ENCODE data around the gene SLC14A1.

The SLC14A1 gene

DNA sequence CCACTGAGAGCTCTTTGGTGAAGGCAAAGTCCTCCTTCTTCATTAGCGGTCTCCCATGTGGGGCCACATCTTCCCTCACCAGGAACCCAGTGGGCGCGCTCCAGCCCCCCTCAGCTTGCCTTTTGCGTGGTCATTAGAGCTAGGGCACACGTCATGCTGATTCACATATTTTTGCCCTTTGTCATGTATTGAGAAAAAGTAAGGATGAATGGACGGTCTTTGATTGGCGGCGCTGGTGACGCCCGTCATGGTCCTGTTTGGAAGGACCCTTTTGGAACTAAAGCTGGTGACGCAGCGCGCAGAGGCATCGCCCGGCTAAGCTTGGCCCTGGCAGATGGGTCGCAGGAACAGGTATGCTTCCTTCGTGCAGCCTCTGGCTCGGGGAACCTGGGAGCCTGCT, 3.1 kb downstream of the SLC14A1 start:
- Histone ChIP-seq H2BK12ac (ENCODE audit: low read length) (no peak overlapping the region), H4K12ac (ENCODE audit: low read depth, low read length) (no peak overlapping the region), H3K4me3 (ENCODE audit: low read depth, low read length) (no peak overlapping the region), H2BK120ac (ENCODE audit: insufficient read depth, low read length, poor library complexity) (no peak overlapping the region), H2AK5ac (ENCODE audit: low read length) (no peak overlapping the region), H2AFZ (ENCODE audit: insufficient read depth, low read length, poor library complexity) (no peak overlapping the region), H3K23ac (ENCODE audit: low read length) (no peak overlapping the region), H3K9ac (ENCODE audit: low read length) (no peak overlapping the region), H3K36me3 (ENCODE audit: control insufficient read depth in 1 of 2, insufficient read depth in 2 of 2, low read length in 2 of 2) (no peaks in the 10 kb centered on the region), H3K9me3 (ENCODE audit: insufficient read depth, low read depth, low read length) (no peaks in the 10 kb centered on the region), H3K14ac (ENCODE audit: low read length) (no peak overlapping the region), H3K4me2 (ENCODE audit: low read length) (no peak overlapping the region), H3K27ac (ENCODE audit: low read depth, low read length) (no peak overlapping the region), H4K91ac (ENCODE audit: low read depth, low read length) (no peak overlapping the region), H3K79me1 (ENCODE audit: low read length) (no peaks in the 10 kb centered on the region), H3K27me3 (ENCODE audit: insufficient read depth, low read length) (no peaks in the 10 kb centered on the region), H3K18ac (ENCODE audit: low read length) (no peak overlapping the region), H2BK5ac (ENCODE audit: low read depth, low read length, poor library complexity) (no peak overlapping the region), H3K4me1 (ENCODE audit: control insufficient read depth in 1 of 2, insufficient read depth in 2 of 2, low read length in 2 of 2) (no peaks in the 10 kb centered on the region), H3K79me2 (ENCODE audit: control insufficient read depth, insufficient read depth, low read length, poor library complexity) (no peaks in the 10 kb centered on the region), H4K8ac (ENCODE audit: low read depth, low read length) (no peak overlapping the region), H3K4ac (ENCODE audit: low read depth, low read length) (no peak overlapping the region)
- WGBS (ENCODE audit: extremely low coverage, insufficient coverage, insufficient read length), result no CpG with 5 or more reads among the region's 18 CpGs
- DNase-seq, result no peak

DNA sequence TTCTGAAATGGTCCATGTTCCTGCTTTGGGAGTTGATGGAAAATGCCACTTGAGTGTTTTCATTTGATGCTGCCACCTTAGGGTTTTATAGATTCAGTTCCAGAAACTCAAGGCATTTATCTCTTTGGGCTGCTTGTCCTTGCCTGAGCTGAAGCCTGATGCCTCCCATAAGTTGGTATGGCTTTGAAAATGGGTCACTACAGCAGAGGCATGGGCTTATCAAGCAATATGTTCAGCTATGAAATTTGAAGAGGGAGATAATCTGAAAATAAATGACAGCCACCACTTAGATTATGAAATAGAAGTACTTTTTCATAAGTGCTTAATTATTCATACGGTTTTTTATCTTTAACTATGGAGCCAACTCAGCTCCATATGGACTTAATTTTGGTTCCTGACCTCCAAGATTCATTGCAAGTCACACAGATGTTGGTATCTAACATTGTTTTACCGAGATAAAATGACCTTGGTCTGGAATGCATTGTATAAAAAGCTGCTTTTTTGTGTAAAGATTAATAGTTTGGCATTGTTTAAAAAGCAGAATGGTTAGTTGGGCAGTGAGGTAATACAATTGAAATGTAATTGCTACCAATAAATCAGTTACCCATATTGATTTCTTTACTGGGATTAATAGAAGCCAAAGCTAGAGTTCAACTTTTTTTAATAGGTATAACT, 4.5 kb downstream of the SLC14A1 start:
- H3K27me3 ChIP-seq (ENCODE audit: insufficient read depth, low read length), result no peaks in the 10 kb centered on the region
- H4K91ac ChIP-seq (ENCODE audit: low read depth, low read length), result no peak overlapping the region
- no peak overlapping the region for H2BK5ac ChIP-seq (ENCODE audit: low read depth, low read length, poor library complexity)
- no peak overlapping the region for H3K18ac ChIP-seq (ENCODE audit: low read length)
- H3K4me1 ChIP-seq (ENCODE audit: control insufficient read depth in 1 of 2, insufficient read depth in 2 of 2, low read length in 2 of 2), result no peaks in the 10 kb centered on the region
- no peak overlapping the region for H4K8ac ChIP-seq (ENCODE audit: low read depth, low read length)
- H3K4ac ChIP-seq (ENCODE audit: low read depth, low read length), result no peak overlapping the region
- no peak for DNase-seq
- no peak overlapping the region for H2AFZ ChIP-seq (ENCODE audit: insufficient read depth, low read length, poor library complexity)
- H3K23ac ChIP-seq (ENCODE audit: low read length), result no peak overlapping the region
- H4K12ac ChIP-seq (ENCODE audit: low read depth, low read length), result no peak overlapping the region
- no peak overlapping the region for H3K14ac ChIP-seq (ENCODE audit: low read length)
- H2AK5ac ChIP-seq (ENCODE audit: low read length), result no peak overlapping the region
- no peaks in the 10 kb centered on the region for H3K36me3 ChIP-seq (ENCODE audit: control insufficient read depth in 1 of 2, insufficient read depth in 2 of 2, low read length in 2 of 2)
- no peak overlapping the region for H3K4me2 ChIP-seq (ENCODE audit: low read length)
- no peak overlapping the region for H3K27ac ChIP-seq (ENCODE audit: low read depth, low read length)
- peaks cover 1% of the 10 kb centered on the region for H3K9me3 ChIP-seq (ENCODE audit: insufficient read depth, low read depth, low read length)
- no peaks in the 10 kb centered on the region for H3K79me2 ChIP-seq (ENCODE audit: control insufficient read depth, insufficient read depth, low read length, poor library complexity)
- no CpG with 5 or more reads among the region's 2 CpGs for WGBS (ENCODE audit: extremely low coverage, insufficient coverage, insufficient read length)
- no peak overlapping the region for H3K9ac ChIP-seq (ENCODE audit: low read length)
- no peaks in the 10 kb centered on the region for H3K79me1 ChIP-seq (ENCODE audit: low read length)
- no peak overlapping the region for H3K4me3 ChIP-seq (ENCODE audit: low read depth, low read length)
- no peak overlapping the region for H2BK12ac ChIP-seq (ENCODE audit: low read length)
- no peak overlapping the region for H2BK120ac ChIP-seq (ENCODE audit: insufficient read depth, low read length, poor library complexity)

- no peak overlapping the region for H4K8ac ChIP-seq (ENCODE audit: low read depth, low read length)
- H3K79me1 ChIP-seq (ENCODE audit: low read length), result no peaks in the 10 kb centered on the region
- no peak overlapping the region for H2BK5ac ChIP-seq (ENCODE audit: low read depth, low read length, poor library complexity)
- no peaks in the 10 kb centered on the region for H3K27me3 ChIP-seq (ENCODE audit: insufficient read depth, low read length)
- no peak overlapping the region for H3K4me2 ChIP-seq (ENCODE audit: low read length)
- no peak overlapping the region for H3K14ac ChIP-seq (ENCODE audit: low read length)
- peaks cover 1% of the 10 kb centered on the region for H3K9me3 ChIP-seq (ENCODE audit: insufficient read depth, low read depth, low read length)
- H3K27ac ChIP-seq (ENCODE audit: low read depth, low read length), result no peak overlapping the region
- H3K9ac ChIP-seq (ENCODE audit: low read length), result no peak overlapping the region
- H3K36me3 ChIP-seq (ENCODE audit: control insufficient read depth in 1 of 2, insufficient read depth in 2 of 2, low read length in 2 of 2), result no peaks in the 10 kb centered on the region
- H2AFZ ChIP-seq (ENCODE audit: insufficient read depth, low read length, poor library complexity), result no peak overlapping the region
- H4K91ac ChIP-seq (ENCODE audit: low read depth, low read length), result no peak overlapping the region
- no peak overlapping the region for H2BK120ac ChIP-seq (ENCODE audit: insufficient read depth, low read length, poor library complexity)
- no peak for DNase-seq
- no peak overlapping the region for H3K4ac ChIP-seq (ENCODE audit: low read depth, low read length)
- no CpG with 5 or more reads among the region's 6 CpGs for WGBS (ENCODE audit: extremely low coverage, insufficient coverage, insufficient read length)
- no peak overlapping the region for H3K18ac ChIP-seq (ENCODE audit: low read length)
- H2AK5ac ChIP-seq (ENCODE audit: low read length), result no peak overlapping the region
- H3K23ac ChIP-seq (ENCODE audit: low read length), result no peak overlapping the region
- H2BK12ac ChIP-seq (ENCODE audit: low read length), result no peak overlapping the region
- no peaks in the 10 kb centered on the region for H3K4me1 ChIP-seq (ENCODE audit: control insufficient read depth in 1 of 2, insufficient read depth in 2 of 2, low read length in 2 of 2)
- no peak overlapping the region for H4K12ac ChIP-seq (ENCODE audit: low read depth, low read length)
- H3K4me3 ChIP-seq (ENCODE audit: low read depth, low read length), result no peak overlapping the region
- no peaks in the 10 kb centered on the region for H3K79me2 ChIP-seq (ENCODE audit: control insufficient read depth, insufficient read depth, low read length, poor library complexity)
Observed at GRCh38 chr18:45730832-45731575, 7.0 kb downstream of the SLC14A1 start.

- no peak overlapping the region for H2BK120ac ChIP-seq (ENCODE audit: insufficient read depth, low read length, poor library complexity)
- no CpG with 5 or more reads among the region's 2 CpGs for WGBS (ENCODE audit: extremely low coverage, insufficient coverage, insufficient read length)
- H3K4me1 ChIP-seq (ENCODE audit: control insufficient read depth in 1 of 2, insufficient read depth in 2 of 2, low read length in 2 of 2), result peaks cover 0 to 2% of the 10 kb centered on the region in 2 experiments
- no peaks in the 10 kb centered on the region for H3K36me3 ChIP-seq (ENCODE audit: control insufficient read depth in 1 of 2, insufficient read depth in 2 of 2, low read length in 2 of 2)
- no peak overlapping the region for H3K27ac ChIP-seq (ENCODE audit: low read depth, low read length)
- no peak overlapping the region for H3K4me3 ChIP-seq (ENCODE audit: low read depth, low read length)
- H3K27me3 ChIP-seq (ENCODE audit: insufficient read depth, low read length), result no peaks in the 10 kb centered on the region
- H4K12ac ChIP-seq (ENCODE audit: low read depth, low read length), result no peak overlapping the region
- no peak overlapping the region for H3K4ac ChIP-seq (ENCODE audit: low read depth, low read length)
- no peak overlapping the region for H4K91ac ChIP-seq (ENCODE audit: low read depth, low read length)
- H3K14ac ChIP-seq (ENCODE audit: low read length), result no peak overlapping the region
- H3K9ac ChIP-seq (ENCODE audit: low read length), result no peak overlapping the region
- H2BK5ac ChIP-seq (ENCODE audit: low read depth, low read length, poor library complexity), result no peak overlapping the region
- H3K23ac ChIP-seq (ENCODE audit: low read length), result no peak overlapping the region
- H3K4me2 ChIP-seq (ENCODE audit: low read length), result no peak overlapping the region
- H2BK12ac ChIP-seq (ENCODE audit: low read length), result no peak overlapping the region
- H2AK5ac ChIP-seq (ENCODE audit: low read length), result no peak overlapping the region
- H3K9me3 ChIP-seq (ENCODE audit: insufficient read depth, low read depth, low read length), result peaks cover 1% of the 10 kb centered on the region
- H4K8ac ChIP-seq (ENCODE audit: low read depth, low read length), result no peak overlapping the region
- no peak overlapping the region for H3K18ac ChIP-seq (ENCODE audit: low read length)
- H2AFZ ChIP-seq (ENCODE audit: insufficient read depth, low read length, poor library complexity), result no peak overlapping the region
- no peak for DNase-seq
- H3K79me2 ChIP-seq (ENCODE audit: control insufficient read depth, insufficient read depth, low read length, poor library complexity), result no peaks in the 10 kb centered on the region
- no peaks in the 10 kb centered on the region for H3K79me1 ChIP-seq (ENCODE audit: low read length)
Observed at GRCh38 chr18:45731716-45732115, 7.7 kb downstream of the SLC14A1 start.
